Stimulated activated CD4-positive, alpha-beta T cell treated with anti-CD3 and anti-CD28 coated beads, TNF-alpha, amount 100 ng/mL, for 1 hour (primary cell): ENCODE results near the gene MRPL14.
"Not testable (repeated sequence)": the region's sequence is repeated elsewhere in the genome, so short reads cannot be mapped to it uniquely, and the experiment has no call there.

Experiments used
- DNase-seq, 3 donors: peaks; one replicate each; pipeline ENCODE4 v3.0.0-alpha.2; 2020; ENCODE audit warnings: low read depth in 3 of 3, low spot score in 1 of 3

Gene MRPL14

DNA sequence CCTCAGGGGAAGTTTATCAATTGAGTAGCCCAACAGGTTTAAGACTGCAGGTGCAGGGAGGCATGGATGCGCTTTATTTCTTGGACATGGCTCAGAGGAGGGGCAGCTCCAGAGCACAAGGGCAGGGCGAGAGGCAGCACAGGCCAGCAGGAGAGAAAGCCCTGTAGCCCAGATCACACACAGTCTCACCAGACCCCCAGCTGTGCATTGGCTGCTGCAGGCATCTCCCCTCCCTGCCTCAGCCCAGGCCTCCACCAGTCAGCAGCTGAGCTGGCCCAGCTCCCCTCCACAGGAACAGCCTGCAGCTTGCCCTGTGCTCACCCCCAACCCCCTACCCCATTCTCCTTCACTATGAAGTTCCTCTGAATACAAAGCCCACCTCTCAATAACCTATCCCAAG, 24.7 kb downstream of the MRPL14 start:
- DNase-seq = no peak

DNA sequence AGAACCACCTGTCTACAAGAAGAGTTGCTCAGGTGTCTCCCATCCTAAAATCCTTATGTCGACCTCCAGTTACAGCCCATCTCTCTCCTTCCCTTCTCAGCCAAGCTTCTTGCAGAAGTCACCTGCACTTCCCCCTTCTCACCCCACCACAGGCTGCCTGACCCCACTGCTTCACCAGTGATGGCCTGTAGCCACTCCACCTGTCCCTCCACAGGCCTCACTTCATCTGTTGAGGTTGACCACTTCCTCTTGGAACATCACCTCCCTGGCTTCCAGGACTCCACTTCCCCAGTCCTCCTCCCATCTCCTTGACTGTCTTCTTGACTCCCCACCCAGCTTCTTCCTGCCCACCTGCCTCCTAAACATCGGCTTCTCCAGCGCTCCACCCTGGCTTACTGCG, 25.4 kb downstream of the MRPL14 start:
- DNase-seq = no peak

DNA sequence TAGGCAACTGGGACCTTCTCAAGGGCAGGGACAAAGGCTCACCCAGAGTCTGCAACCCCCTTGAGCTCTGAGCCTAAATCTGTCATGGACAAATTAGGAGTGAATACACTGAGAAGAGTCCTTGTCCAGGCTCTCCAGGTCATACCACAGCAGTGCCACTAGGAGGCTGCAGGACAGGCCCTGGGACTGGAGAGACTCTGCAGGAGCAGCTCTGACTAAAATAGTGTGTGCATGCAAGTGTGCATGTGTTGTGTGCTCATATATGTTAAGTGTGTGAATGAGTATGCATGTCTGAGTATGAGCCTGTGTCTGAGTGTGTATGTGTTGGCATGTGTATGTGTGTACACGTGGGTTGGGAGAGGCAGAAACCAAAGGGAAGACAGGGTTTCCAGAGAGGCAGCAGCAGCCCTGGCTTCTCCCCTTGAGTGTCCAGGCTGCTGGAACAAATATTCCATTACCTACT, 27.1 kb downstream of the MRPL14 start:
- no peak for DNase-seq

DNA sequence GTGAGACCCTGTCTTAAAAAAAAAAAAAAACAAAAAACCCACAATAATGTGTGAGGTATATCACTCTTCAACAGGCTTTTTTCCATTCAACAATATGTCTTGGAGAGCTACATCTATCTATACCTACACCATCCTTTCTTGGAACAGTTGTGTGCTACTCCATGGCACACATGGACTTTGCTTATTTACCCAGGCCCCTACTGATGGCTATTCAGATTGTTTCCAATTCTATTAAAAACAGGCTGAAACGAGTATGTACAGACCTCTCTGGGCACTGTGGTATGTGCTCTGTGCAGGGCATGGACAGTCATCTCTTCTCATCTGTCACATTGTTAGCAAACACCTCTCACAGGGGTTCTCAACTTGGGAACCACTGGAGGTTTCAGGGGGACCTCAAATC, 28.1 kb downstream of the MRPL14 start:
- no peak for DNase-seq

DNA sequence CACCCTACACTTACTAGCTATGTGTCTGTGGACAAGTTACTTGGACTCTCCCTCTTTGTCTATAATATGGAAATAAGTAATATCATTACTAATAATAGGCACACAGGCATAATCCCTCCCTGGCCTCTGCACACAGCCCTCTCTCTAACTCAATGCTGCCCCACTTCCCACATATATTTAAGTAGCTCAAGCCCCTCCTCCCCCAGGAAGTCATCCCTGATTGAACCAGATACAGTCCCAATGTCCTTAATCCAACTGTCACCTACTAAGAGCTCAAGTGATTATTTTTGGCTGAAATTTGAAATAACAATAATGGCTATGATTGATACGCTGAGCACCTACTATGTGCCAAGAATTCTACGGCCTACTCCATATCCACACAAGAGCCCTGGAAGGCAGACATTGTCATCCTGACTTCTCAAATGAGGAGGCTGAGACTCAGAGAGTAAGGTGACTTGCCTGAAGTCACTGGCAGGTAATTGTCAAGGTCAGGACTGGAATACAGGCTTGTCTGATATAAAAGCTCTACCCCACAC, 29.4 kb downstream of the MRPL14 start:
- DNase-seq = no peak

DNA sequence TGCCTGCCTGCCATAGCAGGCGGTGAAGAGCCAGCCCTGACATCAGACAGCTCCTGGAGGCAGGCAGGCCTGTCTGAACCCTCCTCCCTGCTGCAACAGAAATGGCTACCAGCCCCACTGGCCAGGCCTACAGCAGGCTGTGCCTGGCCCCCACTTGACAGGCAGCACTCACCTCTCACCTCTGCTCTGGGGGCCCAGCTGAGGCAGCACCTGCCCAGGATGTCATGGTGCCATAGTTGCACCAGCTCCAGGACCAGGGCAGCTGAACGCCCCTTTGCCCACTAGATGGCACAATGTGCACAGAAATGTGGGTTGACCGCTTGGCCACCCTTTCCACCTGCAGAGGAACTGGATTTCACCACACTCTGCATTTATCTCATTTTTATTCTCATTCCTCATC, 30.6 kb downstream of the MRPL14 start:
- DNase-seq = peak; percentile 49 to 61 (median 57)

DNA sequence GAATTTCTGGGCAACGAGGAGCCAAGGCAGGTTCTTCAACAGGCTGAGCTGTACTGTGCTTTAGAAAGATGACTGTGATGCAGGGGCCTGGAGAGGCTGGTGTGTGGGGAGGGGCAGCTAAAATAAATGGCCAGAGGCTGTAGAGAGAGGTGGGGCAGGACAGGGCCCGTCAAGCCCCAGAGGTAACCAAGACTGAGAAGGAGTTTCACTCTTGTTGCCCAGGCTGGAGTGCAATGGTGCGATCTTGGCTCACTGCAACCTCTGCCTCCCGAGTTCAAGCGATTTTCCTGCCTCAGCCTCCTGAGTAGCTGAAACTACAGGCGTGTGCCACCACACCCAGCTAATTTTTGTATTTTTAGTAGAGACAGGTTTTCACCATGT, 32.0 kb downstream of the MRPL14 start:
- not testable (repeated sequence) for DNase-seq

DNA sequence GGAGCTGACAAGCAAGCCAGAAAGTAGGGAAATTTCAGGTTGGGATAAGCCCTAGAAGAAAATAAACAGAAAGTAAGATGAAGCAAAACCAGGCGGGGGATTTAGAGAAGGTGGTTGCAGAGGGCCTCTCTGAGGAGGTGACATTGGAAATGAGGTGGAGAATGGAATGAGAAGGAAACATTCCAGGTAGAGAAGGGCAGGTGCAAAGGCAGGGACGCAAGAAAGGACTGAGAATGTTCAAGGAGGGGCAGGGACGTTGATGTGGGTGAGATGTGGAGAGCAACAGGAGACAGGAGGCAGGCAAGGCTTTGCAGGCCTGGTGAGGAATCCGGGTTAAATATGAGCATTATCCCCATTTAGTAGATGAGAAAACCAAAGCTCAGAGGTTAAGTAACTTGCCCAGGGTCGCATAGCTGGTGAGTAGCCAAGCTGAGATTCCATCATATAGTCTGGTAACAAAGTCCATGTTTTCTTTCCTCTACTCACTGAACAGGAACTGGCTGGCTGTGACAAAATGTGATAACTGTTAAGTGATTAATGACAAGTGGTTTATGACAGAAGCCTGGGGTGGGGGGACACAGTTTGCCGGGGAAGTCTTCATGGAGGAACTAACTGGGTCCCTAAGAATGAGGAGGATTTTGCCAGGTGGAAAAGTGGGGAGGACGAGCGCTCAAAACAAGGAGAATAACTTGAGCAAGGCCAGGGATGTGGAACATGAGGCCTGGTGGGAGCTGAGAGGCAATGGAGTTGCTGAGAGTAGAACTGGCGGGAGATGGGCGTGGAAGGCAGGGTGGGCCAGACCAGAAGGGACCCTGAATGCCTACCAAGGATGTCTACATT, 32.6 kb downstream of the MRPL14 start:
- DNase-seq = no peak

DNA sequence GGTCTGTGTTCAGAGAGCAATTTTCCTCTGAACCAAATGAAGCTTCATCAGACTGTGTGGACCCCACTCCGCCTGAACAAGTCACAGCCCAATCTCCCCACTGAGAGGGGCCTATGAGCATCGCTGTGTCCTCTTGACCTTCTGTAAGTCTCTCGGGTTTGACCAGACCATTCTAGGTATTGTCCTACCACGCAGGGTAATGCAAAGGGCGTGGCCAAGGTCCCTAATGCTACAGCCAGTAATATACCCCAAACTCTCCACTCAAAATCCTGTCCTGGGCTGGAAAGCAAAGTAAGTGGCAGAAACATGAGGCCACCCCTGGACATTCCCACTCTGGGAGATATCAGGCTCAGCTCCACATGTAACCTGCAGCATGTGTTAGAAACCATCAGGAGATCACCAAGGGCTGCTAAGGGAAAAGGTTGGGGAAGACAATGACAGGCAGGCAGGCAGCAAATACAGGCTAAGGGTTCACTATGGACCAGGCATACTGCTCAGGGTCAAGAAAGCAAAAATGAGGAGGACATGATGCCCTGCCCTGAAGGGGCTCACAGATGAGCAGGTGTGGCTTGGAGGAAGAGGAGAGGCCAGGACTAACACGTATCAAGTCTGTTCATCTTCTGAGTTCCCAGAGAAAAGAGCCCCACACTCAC, 33.4 kb downstream of the MRPL14 start:
- DNase-seq = no peak

DNA sequence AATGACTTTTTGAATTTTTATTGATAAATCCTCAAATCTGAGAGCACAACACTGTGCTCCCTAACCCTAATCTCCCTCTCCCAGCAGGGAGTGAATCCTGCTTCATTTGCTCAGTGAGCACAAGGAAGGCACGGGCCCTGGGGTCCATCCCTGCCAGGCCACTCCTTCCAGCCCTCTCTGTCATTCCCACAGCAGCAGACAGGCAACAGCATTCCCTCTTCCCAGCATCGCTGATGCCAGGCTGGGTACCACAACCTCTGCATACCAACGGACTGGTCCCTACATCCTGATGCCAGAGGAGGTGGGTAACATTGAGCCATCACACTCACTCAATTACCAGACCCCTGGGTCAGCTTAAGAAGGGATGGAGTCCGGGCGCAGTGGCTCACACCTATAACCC, 34.2 kb downstream of the MRPL14 start:
- no peak for DNase-seq

DNA sequence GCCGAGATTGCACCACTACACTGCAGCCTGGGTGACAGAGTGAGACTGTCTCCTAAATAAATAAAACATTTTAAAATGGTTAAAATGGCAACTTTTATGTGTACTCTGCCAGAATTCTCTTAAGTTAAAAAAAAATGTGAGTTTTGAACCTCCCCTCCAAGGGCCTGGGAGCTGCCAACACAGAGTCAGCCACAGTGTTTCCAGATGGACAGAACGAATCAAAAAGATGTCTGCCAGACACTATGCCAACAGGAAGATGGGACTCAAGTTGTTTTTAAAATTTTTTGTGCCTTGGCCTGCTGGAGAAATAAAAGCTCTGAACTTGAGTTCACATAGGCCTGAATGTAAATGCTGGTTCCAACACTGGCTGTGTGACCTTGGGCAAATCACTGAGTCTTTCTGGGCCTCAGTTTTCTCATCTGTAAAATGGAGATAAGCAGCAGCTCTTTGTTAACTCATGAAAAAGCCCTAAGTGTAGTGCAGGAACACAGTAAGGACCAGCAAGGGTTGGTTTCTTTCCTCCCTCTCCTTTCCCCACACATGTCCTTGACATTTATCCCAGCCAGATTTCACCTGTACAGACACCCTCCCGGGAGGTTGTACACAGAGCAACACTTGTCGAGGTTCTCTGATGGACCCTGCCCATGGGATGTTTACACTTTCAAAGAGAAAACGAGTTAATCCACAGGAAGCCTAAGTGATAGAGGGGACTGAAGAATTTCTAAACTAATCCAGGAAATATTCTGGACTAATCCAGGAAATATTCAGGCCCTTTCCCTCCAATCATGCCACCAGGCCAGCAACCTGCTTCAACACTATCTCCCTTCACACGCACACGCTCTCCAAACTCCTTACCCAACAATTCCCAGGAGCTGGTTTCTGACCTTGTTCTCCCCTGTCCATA, 35.0 kb downstream of the MRPL14 start:
- no peak for DNase-seq

DNA sequence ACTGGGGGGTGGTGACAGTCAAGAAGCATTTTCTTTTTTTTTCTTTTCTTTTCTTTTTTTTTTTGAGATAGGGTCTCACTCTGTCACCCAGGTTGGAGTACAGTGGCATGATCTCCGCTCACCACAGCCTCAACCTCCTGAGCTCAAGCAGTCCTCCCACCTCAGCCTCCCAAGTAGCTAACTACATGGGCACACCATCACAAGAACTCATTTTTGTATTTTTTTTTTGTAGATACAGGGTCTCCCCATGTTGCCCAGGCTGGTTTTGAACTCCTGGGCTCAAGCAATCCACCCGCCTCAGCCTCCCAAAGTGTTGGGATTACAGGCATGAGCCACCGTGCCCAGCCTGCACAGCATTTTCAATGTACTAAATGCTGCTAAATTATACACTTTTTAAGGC, 35.9 kb downstream of the MRPL14 start:
- DNase-seq = not testable (repeated sequence)

DNA sequence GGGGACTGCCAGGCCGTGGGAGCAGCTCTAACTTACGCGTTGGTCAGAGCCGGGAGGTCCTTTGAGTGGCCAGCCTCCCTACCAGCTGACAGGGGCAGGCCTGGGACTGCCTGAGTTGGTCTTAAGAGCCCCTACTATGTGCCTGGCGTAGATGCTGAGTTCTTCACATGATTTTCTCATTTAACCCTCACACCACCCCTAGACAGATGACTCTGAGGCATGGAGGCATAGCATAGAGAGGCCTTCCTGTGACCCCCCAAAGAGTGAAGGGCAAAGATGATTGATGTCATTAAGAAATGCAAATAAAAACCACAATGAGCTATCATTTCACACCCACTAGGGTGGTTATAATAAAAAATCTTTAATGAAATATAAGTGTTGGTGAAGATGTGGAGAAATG, 36.8 kb downstream of the MRPL14 start:
- DNase-seq = no peak

DNA sequence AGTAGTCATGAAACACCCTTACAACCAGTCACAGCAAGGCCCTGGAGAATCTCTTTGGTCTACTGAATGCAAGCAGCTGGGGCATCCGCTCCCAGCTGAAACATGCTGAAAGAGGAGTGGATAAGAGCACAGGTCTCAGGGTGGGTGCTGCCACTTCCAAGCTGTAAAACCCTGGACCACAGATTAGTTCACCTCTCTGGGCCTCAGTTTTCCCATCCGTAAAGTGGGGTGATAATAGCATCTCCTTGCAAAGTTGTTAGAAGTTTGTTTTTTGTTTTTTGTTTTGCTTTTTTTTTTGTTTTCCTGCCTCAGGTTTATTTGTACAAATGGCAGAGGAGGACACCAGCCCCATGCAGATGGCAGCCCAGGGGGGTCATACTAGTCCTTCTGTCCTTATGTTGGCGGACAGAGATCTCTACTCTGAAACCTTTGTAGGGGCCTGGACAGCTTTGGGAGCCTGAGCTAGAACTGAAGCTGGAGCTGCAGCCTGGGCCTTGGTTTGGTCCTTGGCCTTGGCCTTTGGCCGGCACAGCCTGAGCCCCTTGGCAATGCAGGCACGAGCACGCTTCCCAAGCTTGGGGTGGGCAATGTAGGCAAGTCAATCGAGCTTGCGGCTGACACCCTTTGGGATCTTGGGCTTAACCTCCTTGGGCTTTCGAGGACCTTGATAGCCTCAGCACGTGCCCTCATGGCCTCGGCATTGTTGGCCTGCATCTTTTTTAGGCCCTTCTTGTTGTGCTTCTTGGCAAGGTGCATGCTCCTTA, 38.2 kb downstream of the MRPL14 start:
- no peak for DNase-seq

DNA sequence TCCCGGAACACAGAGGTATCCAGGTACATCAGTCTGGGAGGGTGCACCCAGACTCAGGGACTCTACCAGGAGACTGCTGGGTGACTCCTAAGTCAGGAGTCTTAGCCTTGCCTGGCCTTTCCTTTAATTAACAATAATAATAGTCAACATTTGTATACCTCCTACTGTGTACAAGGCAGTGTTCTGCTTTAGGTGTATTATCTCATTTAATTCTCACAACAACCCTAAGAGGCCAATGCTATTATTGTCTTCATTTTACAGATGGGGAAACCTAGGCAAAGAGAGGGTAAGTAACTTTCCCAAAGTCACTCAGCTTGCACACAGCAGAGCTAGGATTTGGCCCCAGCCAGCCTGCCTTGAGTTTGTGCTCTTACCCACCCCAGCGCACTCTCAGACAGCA, 39.6 kb downstream of the MRPL14 start:
- no peak for DNase-seq

DNA sequence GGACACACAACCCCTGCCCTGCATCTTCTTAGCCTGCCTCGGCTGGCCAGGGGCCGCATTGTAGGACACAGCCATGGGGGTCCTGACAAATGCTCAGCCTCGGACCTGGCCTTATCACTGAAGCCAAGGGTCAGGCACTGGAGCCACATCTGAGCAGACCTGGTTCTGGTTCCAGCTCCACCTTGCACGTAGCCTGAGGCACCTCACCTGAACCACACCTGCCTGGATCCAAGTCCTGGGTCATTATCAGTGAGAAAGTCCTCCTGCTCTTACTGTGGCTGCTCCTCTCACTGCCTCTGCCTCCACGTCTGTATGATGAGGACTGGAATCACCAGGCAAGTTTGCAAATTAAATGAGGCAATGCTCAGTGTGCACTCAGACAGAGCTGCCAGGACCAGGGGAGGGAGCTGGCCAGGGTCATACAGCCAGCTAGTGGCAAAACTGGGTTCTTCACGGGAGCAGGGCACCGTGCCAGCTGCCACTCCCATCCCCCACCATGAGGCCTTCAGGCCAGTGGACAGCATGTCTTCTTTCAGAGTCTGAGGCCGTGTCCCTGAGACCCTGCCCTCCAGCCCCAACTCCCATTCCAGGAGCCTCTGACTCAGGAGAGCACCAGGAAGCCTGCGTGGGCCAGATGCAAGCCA, 40.2 kb downstream of the MRPL14 start:
- no peak for DNase-seq

DNA sequence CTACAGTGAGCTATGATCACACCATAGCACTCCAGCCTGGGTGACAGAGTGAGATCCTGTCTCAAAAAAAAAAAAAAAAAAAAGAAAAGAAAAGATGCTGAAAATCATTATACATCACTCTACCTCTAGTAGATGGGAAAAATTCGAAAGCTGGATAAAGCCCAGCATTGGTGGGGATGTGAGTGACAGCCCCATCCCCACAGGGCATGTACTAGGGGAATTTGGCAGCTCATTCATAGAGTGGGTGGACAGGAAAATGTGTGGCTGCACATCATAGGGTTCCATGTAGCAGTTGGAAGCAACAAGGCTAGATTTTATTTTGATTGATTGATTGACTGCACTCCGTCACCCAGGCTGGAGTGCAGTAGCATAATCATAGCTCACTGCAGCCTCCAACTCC, 42.0 kb downstream of the MRPL14 start:
- no peak for DNase-seq

DNA sequence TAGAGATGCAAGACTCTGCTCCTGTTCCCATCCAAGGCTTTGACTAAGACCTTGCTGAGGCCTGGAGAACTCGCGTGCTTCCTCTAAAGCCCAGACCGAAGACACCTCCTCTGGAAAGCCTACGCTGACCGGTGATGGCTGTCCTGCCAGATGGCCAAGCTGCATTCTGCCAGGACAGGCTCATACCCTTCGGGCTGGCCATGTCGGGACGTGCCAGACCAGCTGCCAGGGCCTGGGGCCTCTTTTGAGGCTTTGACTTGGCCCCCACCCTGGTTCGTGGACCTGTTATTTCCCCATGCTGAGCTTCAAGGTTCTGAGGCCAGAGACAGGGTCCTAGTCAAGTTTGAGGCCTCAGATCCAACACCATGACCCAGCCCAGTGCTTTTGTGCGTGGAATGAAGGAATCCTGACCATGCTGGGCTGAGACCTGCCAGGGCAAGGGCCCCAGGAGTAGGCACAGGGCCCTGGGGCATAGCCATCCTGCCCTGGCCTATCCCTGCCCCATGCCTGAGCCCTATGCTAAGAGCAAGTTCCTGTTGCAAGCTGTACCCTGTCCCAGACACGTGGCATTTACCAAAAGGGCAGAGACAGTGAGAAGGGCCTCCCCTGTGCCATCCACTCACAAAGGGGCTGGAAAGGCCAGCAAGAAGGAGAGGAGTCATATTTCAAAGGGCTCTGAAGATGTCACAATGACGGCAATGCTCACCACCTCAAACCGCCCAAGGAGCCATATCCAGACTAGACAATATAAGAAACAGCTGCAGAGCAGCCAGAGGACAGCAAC, 42.8 kb downstream of the MRPL14 start:
- DNase-seq = no peak

DNA sequence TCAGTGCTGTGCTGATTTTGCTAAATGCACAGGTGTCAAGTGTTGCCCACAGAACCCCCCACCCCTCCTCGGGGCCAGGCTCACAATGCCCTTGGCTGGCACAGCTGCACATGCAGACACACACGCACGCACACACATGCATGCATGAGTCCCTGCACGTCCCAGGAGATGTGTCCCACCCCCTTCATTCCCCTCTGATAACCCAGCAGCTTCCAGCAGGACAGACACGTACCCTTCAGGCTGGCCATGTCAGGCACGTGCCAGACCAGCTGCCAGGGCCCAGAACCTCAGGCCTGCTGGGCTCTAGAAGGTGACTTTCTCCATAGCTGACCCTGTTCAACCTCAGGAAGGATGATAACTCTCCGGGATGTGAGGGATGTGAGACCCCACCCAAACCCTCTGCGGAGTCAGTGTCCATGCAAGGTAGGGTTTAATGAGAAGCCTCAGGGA, 44.4 kb downstream of the MRPL14 start:
- DNase-seq = no peak
